Measurements from ENCODE around the gene C13orf46. TPM values are rescaled to one million over a fixed set of nuclear protein-coding genes. Genes with fewer than 3 reads are reported as not detected.

The C13orf46 gene
- total RNA-seq, 2 experiments from 2014 or later: 0.21 TPM; not detected in 1

DNA sequence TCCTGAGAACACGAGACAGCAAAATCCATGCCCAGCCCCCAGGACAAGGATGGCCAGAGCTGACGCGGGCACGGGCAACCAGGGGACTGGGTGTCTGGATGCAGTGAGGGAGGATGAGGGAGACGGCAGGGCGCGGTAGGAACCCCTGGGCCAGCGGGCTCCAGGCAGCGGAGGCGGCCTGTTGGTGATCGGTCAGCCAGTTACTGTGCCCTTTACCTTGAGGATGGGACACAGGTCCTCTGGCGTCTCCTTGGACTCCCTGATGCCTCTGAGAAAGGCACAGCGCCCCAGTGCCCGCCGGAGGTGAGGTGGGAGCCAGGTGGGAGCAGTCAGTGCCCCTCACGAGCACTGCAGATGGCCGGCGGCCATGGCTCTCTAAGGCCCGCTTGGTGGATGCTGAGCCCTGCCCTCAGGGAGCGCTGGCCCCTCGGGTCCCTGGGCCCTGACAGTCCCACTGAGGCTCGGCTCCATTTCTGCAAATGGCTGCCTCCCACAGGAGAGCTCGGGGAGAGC, 31.2 kb downstream of the C13orf46 start:
- no peaks in the 10 kb centered on the region for H3K36me3 ChIP-seq (ENCODE audit: insufficient read depth, low read length)
- no peaks in the 10 kb centered on the region for H3K79me2 ChIP-seq (ENCODE audit: insufficient read depth, low read depth, low read length)
- no peaks in the 10 kb centered on the region for H3K9me3 ChIP-seq (ENCODE audit: low read length)
- no peak overlapping the region for H3K4me3 ChIP-seq (ENCODE audit: low read depth, low read length, poor library complexity, severe bottlenecking)
- no peak for TF ChIP-seq CTCF (conservative IDR thresholded peaks at IDR 0.05; ENCODE audit: low read length)
- no peak for TF ChIP-seq EZH2phosphoT487 (IDR thresholded peaks at IDR 0.05; ENCODE audit: borderline replicate concordance, low read depth, low read length)
- no peak overlapping the region for H3K27ac ChIP-seq (ENCODE audit: low read depth, low read length, poor library complexity, severe bottlenecking)
- no peaks in the 10 kb centered on the region for H3K9me2 ChIP-seq (ENCODE audit: insufficient read depth, low read length)
- CTCF ChIA-PET (ENCODE audit: unreplicated experiment): no interaction called here
- DNase-seq (ENCODE audit: low spot score): no peak
- no peaks in the 10 kb centered on the region for H4K20me1 ChIP-seq (ENCODE audit: insufficient read depth, low read length)
- no peak overlapping the region for H2AFZ ChIP-seq (ENCODE audit: low read length)
- BruUV-seq (replicated peaks): no TSS peak
- POLR2A ChIA-PET: no interaction called here
- intact Hi-C loops (cut with micrococcal nuclease; ENCODE audit: unreplicated experiment): no loop called here
- no peaks in the 10 kb centered on the region for H3K4me1 ChIP-seq (ENCODE audit: insufficient read depth, low read length, poor library complexity, severe bottlenecking)
- H3K4me2 ChIP-seq (ENCODE audit: low read length): no peak overlapping the region

DNA sequence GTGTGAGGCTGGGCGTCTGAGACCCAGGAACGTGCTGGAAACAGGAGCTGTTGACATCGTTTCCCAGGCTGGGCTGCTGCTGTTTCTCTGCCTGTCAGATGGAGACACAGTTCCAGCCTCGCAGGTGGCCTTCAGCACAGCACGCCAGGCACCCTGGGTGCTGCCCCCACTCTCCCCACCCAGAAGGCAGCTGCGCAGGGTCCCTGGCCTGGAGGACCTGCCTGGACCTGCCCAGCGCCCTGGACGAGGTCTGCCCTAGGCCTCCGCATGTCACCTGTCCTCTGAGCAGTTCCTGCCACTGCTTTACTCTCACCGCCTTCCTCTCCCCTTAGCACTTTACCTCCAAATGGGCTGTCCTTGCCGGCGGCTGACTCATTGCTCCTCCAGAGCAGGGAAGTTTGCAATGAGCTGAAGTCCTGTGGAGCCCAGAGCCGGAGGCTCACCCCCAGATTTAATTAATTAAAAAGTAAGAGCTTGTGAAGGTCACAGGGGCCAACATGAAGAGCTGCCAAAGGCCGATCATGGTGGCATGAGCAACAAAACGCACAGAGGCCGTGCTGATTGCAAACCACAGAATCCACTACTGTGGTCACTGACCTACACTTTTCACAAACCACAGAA, 32.2 kb downstream of the C13orf46 start:
- H3K4me2 ChIP-seq (ENCODE audit: low read length): no peak overlapping the region
- H3K36me3 ChIP-seq (ENCODE audit: insufficient read depth, low read length): no peaks in the 10 kb centered on the region
- no peak for DNase-seq (ENCODE audit: low spot score)
- ChIA-PET POLR2A (no interaction called here), CTCF (ENCODE audit: unreplicated experiment) (interaction anchor here (0.6 kb wide), 1 partner anchor 29 kb away, joined by 3 read pairs; no protein-coding TSS in a partner anchor)
- H3K4me3 ChIP-seq (ENCODE audit: low read depth, low read length, poor library complexity, severe bottlenecking): no peak overlapping the region
- H3K79me2 ChIP-seq (ENCODE audit: insufficient read depth, low read depth, low read length): no peaks in the 10 kb centered on the region
- no peak overlapping the region for H2AFZ ChIP-seq (ENCODE audit: low read length)
- no TSS peak for BruUV-seq (replicated peaks)
- H3K4me1 ChIP-seq (ENCODE audit: insufficient read depth, low read length, poor library complexity, severe bottlenecking): no peaks in the 10 kb centered on the region
- TF ChIP-seq EZH2phosphoT487 (IDR thresholded peaks at IDR 0.05; ENCODE audit: borderline replicate concordance, low read depth, low read length) (no peak), CTCF (conservative IDR thresholded peaks at IDR 0.05; ENCODE audit: low read length) (no peak)
- no peaks in the 10 kb centered on the region for H3K9me3 ChIP-seq (ENCODE audit: low read length)
- H3K27ac ChIP-seq (ENCODE audit: low read depth, low read length, poor library complexity, severe bottlenecking): no peak overlapping the region
- H3K9me2 ChIP-seq (ENCODE audit: insufficient read depth, low read length): no peaks in the 10 kb centered on the region
- H4K20me1 ChIP-seq (ENCODE audit: insufficient read depth, low read length): no peaks in the 10 kb centered on the region
- intact Hi-C loops (cut with micrococcal nuclease; ENCODE audit: unreplicated experiment): no loop called here

DNA sequence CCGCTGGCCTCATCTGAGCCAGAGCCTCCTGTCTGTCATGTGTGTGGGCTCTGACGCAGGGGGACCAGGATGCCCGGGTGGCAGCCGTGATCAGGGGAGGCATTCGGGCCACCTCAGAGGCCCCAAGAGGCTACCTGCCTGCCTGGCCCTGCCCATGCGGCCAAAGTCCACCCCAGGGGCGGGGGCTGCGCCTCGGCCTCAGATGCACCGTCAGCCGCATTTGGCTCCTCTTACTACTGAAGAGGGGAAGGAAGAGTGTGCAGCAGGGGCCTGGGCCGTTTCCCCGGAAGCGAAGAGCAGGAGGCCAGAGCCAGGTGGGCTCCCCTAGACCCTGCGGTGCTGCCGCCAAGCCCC, 34.0 kb downstream of the C13orf46 start:
- no peak overlapping the region for H2AFZ ChIP-seq (ENCODE audit: low read length)
- no TSS peak for BruUV-seq (replicated peaks)
- H3K4me1 ChIP-seq (ENCODE audit: insufficient read depth, low read length, poor library complexity, severe bottlenecking): no peaks in the 10 kb centered on the region
- H3K36me3 ChIP-seq (ENCODE audit: insufficient read depth, low read length): no peaks in the 10 kb centered on the region
- H3K9me2 ChIP-seq (ENCODE audit: insufficient read depth, low read length): no peaks in the 10 kb centered on the region
- TF ChIP-seq CTCF (conservative IDR thresholded peaks at IDR 0.05; ENCODE audit: low read length): no peak
- TF ChIP-seq EZH2phosphoT487 (IDR thresholded peaks at IDR 0.05; ENCODE audit: borderline replicate concordance, low read depth, low read length): no peak
- H3K4me2 ChIP-seq (ENCODE audit: low read length): no peak overlapping the region
- no peaks in the 10 kb centered on the region for H4K20me1 ChIP-seq (ENCODE audit: insufficient read depth, low read length)
- intact Hi-C loops (cut with micrococcal nuclease; ENCODE audit: unreplicated experiment): no loop called here
- no peak overlapping the region for H3K27ac ChIP-seq (ENCODE audit: low read depth, low read length, poor library complexity, severe bottlenecking)
- POLR2A ChIA-PET: no interaction called here
- no peak overlapping the region for H3K4me3 ChIP-seq (ENCODE audit: low read depth, low read length, poor library complexity, severe bottlenecking)
- no peak for DNase-seq (ENCODE audit: low spot score)
- CTCF ChIA-PET (ENCODE audit: unreplicated experiment): no interaction called here
- H3K79me2 ChIP-seq (ENCODE audit: insufficient read depth, low read depth, low read length): no peaks in the 10 kb centered on the region
- H3K9me3 ChIP-seq (ENCODE audit: low read length): no peaks in the 10 kb centered on the region

All from OCI-LY7 (cell line).